GM18867 (cell line): ENCODE results near the gene ABCC3.

Experiments
- ATAC-seq: cut with Tn5 transposase; IDR thresholded peaks from one replicate; pipeline ENCODE4 v1.9.1; 2021; ENCODE audit warnings: mild to moderate bottlenecking, moderate library complexity; ENCODE audit not compliant: unreplicated experiment

The ABCC3 gene

DNA sequence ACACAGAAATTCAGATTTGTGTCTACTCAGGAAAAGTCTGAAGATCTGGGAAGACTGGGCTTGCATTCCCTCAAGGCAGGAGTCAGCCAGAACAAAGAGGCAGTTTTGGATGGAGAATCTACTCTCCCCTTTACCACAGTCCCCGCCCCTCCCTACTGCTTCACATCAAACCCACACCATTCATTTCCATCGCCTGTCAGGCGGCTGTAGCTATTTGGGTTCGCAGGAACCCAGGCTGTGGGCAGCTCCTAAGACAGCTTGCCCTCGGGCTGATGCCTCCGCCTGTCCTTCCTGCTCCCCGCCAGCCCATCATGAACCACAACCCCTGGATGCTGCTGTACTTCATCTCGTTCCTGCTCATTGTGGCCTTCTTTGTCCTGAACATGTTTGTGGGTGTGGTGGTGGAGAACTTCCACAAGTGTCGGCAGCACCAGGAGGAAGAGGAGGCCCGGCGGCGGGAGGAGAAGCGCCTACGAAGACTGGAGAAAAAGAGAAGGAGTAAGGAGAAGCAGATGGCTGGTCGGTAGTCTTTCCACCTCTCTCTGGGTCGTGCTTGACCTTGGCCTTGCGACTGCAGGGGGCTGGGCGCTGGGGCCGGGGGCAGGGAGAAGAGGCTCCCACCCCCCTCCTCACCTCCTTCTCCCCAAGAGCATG is 27.0 kb upstream of the ABCC3 start:
- no peak for ATAC-seq

DNA sequence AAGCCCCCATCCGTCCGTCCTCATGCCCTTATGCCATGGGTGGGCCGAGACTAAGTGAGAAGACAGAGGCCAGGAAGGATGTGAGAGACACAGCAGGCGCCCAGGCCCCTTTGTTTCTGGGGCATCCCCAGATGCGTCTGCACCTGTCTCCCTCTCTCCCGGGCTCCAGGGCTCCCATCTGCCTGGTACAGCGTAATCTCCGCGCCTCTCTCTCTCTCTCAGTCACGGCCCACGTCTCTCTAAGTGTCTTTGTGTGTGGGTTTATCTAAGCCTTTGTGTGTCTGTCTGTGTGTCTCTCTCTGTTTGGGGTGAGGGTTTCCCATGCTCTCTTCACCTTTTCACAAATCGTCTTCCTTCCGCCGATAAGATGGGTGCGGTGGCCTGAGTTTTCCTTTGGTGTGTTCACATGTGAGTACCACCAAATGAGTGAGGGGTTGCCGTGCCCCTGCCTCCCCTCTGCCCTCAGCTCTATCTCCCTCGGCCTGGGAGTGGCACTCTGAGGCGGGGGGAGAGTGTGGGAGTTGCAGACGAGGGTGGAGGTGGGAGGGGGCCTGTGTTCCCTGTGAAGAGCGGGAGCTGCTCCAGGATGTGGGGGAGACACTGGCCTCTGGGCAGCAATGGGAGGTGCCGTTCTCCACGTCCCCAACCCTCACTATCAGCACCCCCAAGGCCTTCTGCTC is 25.8 kb upstream of the ABCC3 start:
- no peak for ATAC-seq

DNA sequence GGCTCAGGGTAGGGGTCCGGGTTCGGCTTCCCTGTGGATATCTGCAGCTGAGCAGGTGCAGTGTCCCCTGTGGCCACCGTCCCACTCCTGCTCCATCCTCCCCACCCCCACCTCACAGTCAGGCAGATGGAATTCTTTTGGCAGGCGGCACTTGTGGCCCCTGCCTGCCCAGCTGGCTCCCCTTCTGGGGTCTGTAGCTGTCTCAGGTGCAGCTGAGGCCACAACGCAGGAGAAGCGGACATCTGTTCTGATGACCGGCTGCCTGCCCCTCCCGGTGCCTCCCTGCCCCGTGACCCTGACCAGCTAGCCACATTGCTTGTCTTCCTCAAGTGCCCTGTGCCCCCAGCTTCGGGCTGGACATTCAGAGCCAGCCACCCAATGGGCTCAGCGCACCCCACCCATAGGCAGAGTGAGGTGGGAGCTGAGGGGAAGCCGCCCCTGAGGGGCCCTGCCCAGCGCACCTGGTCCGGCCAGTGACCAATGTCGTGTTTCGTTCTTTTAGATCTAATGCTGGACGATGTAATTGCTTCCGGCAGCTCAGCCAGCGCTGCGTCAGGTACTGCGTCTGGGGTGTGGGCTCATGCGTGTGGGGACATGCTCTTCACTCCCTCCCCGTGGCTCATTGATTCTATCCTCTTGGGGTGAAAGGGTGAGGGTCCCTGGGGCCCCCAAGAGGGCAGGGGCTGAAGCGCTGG is 25.2 kb upstream of the ABCC3 start:
- ATAC-seq: no peak

DNA sequence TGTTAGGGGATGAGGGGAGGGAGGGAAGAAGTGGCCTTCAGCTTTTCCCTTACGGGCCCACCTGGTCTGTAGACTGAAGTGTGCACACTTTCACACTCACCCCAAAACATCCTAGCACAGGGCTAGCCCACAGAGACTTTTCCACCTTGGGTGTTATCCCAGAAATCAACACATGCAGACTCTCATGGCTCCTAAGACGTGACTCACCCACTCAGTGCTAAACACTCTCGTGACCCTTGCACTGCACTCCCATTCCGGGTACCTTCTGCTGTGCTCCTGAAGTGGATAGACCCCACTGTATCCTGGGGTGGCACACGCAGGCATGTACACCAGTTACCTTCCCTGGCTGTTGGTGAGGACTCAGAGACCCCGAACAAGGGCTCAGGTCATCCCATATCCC is 23.0 kb upstream of the ABCC3 start:
- no peak for ATAC-seq

DNA sequence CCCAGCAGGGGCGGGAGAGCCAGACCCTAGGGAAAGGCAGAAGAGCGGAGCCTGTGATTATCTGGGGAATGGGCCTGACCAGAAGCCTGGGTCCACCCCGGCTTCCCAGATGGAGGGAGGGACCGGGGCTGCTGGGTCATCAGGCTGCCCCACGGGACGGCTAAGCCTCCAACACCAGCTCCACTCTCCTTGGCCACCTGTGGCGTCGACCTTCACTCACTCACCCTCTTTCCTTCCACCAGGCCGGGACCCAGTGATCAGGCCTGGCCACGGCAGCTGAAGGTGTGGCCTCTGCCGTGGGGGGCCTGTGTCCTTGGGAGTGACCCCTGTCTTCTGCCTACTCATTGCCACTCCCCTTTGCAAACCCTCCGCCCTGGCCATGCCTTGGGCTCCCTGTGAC is 22.4 kb upstream of the ABCC3 start:
- ATAC-seq: no peak

DNA sequence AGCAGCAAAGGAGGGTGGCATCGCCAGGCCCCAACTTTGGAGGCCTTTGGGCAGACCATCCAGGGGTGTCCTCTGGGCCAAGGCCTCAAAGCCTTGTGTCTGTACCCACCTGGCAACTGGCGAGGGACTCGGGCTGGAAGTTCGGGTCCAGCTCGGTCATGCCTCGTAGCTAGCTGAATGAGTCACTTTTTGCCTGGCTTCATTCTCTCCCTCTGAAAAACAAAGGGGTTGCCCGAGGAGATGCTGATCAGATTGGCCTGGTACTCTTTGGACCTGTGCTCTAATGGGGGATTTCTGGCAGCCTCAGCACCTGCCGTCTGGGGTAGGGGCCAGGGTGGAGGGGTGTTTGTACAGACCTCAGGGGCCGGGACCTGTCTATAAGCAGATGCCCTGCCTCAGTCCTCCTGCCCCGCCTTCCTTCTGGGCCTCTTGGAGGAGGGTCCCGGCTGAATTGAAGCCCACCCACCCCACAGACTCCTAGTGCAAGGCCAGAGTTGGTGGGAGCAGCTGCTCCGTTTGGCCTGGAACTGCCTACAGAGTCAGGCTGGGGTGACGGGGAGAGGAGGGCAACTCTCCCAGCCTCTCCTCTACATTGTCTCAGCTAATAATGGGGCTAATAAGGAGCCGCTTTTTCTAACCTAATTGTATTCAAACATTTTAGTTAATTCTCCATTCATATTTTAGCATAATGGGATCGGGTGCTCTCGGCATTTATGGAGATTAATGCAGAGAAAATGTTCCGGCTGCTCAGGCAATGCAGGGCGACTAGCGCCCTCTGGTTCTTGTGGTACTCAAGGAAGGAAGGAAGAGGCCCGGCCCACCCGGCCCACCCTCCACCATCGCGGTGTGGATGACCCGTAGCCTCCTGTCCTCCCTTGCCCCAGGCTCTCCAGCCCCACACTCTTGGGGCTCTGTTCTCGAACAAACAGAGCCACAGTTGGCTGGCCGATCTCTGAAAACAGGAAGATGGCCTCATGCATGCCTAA is 21.4 kb upstream of the ABCC3 start:
- no peak for ATAC-seq

DNA sequence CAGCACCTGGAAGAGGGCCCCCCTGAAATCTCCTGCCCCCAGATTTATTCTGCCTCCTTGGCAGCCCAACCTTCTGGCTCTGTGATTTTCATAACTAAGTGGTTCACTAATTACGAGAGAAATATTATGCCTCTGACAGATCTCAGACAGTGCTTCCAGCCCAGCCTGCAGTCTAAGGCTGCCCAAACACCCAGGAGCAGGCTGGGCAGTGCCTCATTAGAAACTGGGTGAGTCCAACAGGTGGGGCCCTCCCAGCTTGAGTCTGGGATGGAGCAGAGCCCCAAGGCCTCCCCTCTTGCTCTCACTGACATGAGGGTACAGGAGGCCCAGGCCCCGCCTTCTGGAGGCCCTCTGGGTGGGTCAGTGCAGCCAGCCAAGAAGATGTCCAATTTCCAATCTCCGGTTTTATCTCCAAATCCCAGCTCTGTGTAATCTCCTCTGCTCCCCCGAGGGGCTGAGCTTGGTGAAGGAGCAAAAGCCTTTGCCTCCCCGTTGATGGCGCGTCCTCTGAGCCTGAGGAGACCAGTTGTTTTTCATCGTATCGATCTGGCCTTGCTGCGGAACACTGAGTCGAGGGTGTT is 20.1 kb upstream of the ABCC3 start:
- no peak for ATAC-seq

DNA sequence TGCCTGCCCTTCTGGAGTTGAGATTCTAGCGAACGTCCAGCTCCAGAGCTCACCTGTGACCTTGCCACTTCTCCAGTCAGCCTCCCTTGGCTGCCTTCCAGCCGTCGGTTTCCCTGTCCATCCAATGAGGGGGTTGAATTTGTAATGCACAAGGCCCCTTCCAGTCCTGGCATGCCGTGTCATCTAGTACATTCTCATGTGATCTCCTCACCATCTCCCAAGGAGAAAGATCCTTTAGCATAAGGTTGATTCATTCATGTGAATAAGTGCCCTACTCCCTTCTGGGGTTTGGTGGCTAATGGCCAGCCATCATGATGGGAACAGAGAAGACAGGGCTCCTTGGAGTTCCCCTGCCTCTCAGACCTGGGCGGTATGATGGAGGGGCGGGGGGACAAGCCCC is 18.9 kb upstream of the ABCC3 start:
- no peak for ATAC-seq

DNA sequence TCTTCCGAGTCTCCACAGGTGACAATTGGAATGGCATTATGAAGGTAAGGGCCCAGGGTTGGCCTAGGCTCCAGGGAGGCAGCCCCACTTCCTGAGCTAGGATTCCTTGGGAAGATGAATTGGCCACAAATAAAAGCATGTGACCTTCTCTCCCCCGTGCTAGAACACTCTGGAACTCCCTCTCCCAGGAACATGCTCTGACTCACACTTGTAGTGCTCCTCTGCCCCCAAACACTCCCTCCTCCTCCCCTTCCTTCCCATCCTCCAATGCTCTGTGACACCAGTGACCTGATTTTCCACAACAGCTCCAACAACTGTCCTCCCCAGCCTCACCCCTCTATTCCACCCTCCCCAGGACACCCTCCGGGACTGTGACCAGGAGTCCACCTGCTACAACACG is 16.4 kb upstream of the ABCC3 start:
- ATAC-seq: no peak

DNA sequence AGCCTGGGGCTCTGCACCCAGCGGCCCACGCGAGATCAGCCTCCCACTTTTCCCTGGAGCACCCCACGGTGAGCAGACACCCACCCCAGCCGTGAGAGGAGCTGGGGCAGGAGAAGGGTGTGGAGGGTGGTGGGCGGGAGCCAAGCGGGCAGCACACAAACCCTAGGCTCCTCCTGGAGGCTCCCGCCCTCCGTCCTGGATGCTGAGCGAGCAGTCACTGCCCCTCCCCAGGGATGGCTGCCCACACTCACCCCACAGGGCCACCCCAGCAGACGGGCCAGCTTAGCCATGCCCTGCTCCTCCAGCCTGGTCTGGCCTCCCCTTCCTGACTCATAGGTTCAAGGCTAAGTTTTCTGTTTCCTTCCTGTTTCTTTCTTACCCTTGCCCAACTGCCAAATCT is 15.7 kb upstream of the ABCC3 start:
- ATAC-seq: no peak

DNA sequence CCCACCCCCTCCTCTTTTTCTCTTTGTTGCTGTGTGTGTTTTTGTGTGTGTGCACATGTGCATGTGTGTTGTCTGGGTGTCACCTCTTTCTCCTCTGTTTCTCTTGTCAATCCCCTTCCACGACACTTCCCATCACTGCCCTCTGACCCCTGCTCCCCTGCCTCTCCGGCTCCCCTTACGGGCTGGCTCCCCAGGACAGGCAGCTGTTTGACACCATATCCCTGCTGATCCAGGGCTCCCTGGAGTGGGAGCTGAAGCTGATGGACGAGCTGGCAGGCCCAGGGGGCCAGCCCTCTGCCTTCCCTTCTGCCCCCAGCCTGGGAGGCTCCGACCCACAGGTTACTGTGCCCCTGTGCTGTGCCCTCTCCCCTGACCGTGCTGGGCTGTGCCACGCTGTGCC is 15.2 kb upstream of the ABCC3 start:
- ATAC-seq: no peak

DNA sequence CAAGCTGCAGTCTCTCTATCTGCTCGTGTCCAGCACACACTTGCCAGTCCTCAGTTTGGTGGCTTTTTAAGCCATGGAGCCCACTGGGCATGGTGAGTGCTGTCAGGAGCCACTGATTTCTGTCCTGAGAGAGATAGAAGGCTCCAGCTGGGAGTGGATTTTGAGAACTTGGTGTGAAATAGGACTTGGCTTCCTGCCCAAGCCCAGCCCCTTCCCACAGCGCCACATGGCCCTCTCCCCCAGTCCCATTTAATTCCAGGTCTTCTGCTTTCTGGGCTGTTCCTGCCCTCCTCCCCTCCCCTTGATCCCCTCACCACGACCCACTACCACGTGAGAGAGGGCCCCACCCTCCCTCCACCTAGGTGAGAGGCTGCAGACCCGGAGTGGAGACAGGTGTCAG is 14.4 kb upstream of the ABCC3 start:
- ATAC-seq: no peak

DNA sequence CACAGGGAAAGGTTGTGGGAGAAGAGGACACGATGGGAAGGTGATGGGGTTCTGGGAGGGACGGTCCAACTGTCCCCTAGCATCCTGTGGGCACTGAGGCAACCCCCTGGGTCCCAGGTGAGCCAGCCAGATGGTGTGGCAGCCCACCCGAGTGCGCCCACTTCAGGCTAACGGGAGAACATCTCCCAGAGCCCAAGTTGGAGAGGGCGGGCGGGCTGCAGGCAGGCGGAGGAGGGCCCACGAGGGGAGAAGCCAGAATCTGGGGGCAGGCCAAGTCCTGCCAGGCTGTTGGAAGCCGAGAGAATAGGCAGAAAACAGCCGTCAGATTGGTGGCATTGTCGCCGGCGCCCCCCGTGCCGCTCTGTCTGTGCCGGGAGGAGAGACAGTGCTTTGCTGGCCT is 13.8 kb upstream of the ABCC3 start:
- no peak for ATAC-seq

DNA sequence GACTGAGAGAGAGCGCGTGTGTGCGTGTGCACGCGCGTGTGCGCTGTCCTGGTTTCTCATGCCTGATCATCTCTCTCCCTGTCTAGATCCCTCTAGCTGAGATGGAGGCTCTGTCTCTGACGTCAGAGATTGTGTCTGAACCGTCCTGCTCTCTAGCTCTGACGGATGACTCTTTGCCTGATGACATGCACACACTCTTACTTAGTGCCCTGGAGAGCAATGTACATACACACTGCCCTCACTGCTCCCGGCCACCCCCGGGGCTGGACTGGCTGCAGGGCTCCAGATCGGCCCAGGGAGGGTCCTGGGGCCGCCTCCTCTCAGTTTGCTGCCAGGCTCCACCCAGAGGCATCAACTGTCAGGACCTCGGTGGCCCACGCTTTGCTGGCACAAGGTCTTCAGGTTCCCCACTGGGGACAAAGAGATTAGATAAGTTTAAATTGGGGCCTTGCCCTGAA is 13.1 kb upstream of the ABCC3 start:
- ATAC-seq: no peak

DNA sequence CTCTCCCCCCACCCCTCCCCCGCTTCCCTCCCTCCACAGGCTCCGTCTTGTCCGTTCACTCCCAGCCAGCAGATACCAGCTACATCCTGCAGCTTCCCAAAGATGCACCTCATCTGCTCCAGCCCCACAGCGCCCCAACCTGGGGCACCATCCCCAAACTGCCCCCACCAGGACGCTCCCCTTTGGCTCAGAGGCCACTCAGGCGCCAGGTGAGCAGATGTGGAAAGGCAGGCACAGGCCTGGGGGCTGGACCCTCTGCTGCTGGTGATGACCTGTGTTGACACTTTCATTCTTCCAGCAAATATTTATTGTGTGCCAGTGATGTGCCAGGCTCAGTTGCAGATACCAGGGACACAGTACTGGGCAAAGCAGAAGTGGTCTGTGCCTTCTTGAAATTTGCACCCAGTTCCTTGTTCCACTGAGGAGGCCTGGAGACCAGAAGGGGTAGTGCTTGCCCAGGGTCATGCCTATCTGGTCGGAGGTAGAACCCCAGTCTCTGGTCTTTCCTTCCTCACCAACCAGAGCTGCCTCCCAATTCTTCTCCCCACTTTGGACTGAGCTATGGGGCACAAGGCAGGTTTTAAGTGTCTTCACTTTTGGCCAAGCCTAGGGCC is 10.3 kb upstream of the ABCC3 start:
- no peak for ATAC-seq

DNA sequence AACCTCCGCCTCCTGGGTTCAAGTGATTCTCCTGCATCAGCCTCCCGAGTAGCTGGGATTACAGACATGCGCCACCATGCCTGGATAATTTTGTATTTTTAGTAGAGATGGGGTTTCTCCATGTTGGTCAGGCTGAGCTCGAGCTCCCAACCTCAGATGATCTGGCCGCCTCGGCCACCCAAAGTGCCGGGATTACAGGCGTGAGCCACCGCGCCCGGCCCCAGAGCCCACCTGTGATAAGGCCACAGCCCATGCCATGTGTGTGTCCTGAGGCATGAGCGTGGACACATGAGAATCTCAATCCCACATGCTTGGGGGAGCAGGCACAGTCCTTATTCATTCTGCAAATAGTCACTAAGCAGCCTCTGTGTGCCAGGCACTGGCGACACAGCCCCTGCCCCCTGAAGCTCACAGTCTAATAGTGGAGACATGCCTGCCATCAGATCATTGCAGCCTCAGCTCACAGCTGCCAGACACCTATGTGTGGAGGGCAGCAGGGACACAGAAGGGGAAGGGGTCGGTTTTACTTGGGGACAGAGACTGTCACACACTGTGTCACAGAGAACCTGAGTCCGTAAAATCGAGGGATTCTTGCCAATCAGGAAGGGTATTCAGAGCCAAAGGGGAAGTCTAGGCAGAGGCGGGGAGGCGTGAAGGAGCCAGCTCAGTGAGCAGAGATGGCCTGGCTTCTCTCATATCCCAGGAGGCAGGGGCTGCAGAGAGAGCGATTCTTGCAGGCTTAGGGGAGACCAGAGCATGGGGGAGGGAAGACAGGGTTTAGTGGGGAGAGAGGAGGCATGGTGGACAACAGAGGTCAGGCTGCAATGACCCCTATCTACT is 9.4 kb upstream of the ABCC3 start:
- no peak for ATAC-seq

DNA sequence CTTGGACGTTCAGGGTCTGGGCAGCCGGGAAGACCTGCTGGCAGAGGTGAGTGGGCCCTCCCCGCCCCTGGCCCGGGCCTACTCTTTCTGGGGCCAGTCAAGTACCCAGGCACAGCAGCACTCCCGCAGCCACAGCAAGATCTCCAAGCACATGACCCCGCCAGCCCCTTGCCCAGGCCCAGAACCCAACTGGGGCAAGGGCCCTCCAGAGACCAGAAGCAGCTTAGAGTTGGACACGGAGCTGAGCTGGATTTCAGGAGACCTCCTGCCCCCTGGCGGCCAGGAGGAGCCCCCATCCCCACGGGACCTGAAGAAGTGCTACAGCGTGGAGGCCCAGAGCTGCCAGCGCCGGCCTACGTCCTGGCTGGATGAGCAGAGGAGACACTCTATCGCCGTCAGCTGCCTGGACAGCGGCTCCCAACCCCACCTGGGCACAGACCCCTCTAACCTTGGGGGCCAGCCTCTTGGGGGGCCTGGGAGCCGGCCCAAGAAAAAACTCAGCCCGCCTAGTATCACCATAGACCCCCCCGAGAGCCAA is 8.6 kb upstream of the ABCC3 start:
- no peak for ATAC-seq

DNA sequence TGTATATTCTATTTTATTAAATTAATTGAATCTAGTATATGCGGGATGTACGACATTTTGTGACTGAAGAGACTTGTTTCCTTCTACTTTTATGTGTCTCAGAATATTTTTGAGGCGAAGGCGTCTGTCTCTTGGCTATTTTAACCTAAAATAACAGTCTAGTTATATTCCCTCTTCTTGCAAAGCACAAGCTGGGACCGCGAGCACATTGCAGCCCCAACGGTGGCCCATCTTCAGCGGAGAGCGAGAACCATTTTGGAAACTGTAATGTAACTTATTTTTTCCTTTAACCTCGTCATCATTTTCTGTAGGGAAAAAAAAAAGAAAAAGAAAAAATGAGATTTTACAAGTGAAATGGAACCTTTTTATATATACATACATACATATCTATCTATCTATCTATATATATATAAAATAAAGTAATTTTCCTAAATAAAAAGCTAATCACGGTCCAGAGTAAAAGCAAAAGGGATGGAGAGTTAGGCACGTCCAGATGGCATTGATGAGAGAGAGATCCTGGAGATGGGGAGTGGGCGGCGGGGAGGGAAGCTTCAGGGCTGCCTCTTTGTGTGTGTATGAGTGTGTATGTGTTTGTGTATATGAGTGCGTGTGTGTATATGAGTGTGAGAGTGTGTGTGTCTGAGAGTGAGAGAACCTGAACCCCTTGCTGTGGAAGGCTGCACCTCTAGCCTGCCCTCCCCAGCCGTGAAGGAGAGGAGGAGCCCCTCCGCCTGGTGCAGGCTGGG is 7.5 kb upstream of the ABCC3 start:
- ATAC-seq: no peak
